Fibroblast of pulmonary artery (primary cell): Measurements from ENCODE around the gene SSU72.
"Not testable (repeated sequence)": the region's sequence is repeated elsewhere in the genome, so short reads cannot be mapped to it uniquely, and the experiment has no call there.

Experiments used
- DNase-seq: peaks from one replicate; pipeline ENCODE4 v3.0.0-alpha.2; 2010; ENCODE audit warnings: low read depth
- H3K4me3 ChIP-seq: replicated peaks from 2 replicates; pipeline ENCODE4 v1.5.1; 2011; ENCODE audit warnings: low read depth, mild to moderate bottlenecking, control low read depth, low read length, moderate library complexity
- CTCF ChIP-seq: IDR thresholded peaks from 2 replicates; pipeline ENCODE4 v1.5.1; 2011; ENCODE audit warnings: mild to moderate bottlenecking, control low read depth, low read length, inconsistent platforms; ENCODE audit errors: missing control alignments

Gene SSU72

DNA sequence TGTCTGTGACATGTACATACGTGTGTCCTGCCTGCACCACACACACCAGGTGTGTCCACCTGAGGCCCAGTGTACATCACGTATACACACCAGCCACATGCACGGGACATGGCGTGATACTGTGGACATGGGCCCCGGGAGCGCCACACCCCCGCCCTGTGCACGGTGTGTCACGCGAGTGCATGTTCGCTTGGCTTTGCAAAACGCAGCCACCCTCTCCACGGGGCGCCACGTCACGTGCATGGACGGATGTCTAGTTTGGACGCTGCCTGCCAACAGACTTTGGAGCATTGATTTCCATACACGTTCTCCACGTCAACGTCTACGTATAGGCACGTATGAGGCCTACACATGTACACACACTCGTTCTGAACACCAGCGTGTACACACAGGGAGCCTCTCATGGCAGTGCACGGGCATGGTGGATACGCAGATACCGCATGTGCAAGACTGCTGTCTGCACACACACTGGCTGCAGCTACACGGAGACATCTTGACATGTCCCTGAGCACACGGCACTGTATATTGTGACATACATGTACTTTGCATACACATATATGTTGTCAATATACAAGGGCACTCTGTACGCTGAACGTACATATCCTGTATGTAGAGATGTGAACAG lies 36.9 kb downstream of the SSU72 start:
- H3K4me3 ChIP-seq = no peak overlapping the region
- DNase-seq = no peak

GRCh38 chr1:1536938-1537546 lies 37.6 kb downstream of the SSU72 start:
- H3K4me3 ChIP-seq = no peak overlapping the region
- DNase-seq = no peak
- TF ChIP-seq CTCF = no peak

More for the DNA sequence above, 36.9 kb downstream of the SSU72 start:
- no peak for TF ChIP-seq CTCF

DNA sequence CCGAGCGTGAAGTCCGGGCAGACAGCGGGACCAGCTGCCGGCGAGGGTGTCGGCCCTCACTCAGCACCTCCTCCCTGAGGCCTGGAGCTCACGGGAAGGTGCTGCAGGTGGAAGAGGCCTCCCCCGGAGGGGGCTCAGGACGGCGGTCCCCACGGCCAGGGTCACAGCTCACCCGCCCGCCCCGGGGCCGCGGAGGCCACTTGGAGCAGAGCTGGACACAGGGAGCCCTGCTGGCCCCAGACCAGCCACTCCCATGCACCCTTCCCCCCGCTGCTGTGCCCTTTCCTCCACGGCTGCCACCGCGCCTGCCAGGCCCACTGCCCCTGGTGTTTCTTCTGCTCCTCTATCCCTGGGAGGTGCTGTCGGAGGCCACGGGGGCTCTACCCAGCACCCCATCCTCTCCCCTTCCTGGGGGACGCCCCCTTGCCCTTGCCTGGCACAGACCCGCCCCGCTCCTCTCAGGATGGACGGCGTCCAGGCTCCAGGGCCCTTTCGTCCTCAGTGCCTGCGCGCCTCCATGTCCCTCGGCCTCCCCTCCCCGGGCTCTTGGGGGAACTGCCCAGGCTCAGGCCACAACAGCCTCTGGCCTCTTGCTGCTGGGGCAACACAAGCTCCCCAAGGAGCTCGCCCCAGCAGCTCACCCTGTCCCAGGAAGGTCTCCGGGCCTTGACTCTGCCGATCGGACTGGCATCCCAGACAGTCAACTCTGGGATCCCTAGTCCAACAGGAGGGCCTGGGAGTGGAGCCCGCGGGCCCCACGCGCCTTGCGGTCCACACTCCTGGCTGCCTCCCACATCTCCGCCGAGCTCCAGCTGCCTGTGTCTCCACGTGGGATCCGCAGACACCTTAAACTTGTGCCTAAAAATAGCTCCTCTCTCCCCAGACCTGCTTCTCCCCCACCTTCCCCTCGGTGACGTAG lies 38.4 kb downstream of the SSU72 start:
- H3K4me3 ChIP-seq = no peak overlapping the region
- TF ChIP-seq CTCF = no peak
- DNase-seq = no peak

GRCh38 chr1:1535201-1536018 lies 39.3 kb downstream of the SSU72 start:
- DNase-seq = no peak
- no peak for TF ChIP-seq CTCF
- H3K4me3 ChIP-seq = no peak overlapping the region

DNA sequence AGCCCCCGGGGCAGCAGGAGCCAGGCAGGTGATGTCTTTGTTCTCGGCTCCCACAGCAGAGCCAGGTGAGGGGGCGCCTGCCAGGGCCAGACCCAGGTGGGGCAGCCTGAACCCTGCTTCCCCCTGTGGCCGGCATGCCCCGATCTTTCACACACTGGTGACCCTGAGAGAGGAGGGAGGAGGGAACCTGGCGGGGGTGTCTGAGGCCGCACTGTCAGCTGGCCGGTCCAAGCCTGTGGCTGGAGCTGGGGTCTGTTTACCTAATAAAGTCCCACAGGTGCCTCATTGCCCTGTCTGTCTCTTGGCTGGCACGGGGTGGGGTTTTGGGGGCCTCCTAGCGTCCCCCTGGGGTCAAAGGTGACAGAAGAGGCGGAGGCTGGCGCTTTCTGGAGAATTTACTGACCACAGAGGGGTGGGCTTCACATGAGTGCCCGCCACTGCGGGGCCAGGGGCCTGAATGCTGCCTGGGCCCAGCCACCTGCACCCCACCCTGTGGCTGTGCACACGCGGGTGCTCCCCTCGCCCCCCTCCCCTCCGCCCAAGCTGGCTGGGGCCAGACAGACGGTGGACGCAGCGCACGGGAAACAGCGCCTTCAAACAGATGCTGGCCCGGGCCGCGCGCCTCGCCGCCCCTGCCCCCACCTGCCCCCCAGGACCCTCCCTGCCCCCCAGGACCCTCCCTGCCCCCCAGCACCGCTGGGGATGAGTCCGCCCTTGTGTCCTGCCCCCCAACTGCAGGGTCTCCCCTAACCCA lies 40.1 kb downstream of the SSU72 start:
- H3K4me3 ChIP-seq = no peak overlapping the region
- no peak for TF ChIP-seq CTCF
- DNase-seq = no peak

- not testable (repeated sequence) for H3K4me3 ChIP-seq, DNase-seq
These were observed 40.8 kb downstream of the SSU72 start for GRCh38 chr1:1533894-1534291.

DNA sequence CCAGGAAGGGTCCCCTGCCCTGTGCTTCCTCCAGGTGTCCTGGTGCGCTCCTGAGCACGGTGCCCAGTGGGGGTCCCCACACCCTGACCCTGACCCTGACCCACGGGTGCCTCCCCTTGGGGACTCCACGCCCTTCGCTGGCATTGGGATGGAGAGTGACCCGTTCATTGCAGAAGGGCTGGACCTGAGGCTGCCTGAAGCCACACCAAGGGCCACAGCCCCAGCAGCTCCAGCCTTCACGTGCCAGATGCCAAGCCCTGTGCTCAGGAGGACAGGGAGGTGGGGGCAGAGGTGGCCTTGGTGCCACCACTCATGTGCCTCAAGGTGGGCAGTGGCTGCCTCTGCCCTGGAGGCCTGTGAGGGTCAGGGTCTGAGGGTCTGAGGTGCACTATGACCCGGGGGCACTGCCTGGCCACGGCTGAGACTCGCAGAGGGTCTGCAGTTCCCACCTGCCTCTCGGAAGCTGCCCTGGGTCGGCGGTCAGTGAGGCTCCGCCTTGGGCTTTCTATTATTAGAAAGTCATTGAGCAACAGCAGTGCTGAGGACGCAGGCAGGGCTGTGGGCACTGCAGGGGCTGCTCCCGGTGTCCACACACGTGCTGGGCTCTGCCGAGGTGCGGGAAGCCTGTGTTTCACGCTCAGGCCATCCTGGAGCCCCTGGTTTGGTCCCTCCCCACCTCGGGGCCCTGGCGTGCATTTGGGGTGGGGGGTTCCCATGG lies 41.3 kb downstream of the SSU72 start:
- not testable (repeated sequence) for DNase-seq, H3K4me3 ChIP-seq
